GM23338 (cell line): ENCODE measurements around the gene UBTD1. TPM values are rescaled to one million over a fixed set of nuclear protein-coding genes. Genes with fewer than 3 reads are reported as not detected.

Source experiments
- CTCF ChIP-seq, 2 experiments: fragments of 200-600 bp in 1 of 2; sonication (generic) in 1 of 2; conservative IDR thresholded peaks; 2 replicates each; pipeline versions ENCODE4 v1.5.1 to v1.6.1; 2016 to 2017; ENCODE audit warnings: antibody characterized with exemption in 2 of 2, low read depth in 2 of 2, mild to moderate bottlenecking in 2 of 2, moderate library complexity in 1 of 2
- EZH2 ChIP-seq: fragments of 200-600 bp; sonication (generic); IDR thresholded peaks from one replicate; pipeline ENCODE4 v1.8.0; 2017; ENCODE audit warnings: antibody characterized with exemption, mild to moderate bottlenecking, low read depth; ENCODE audit not compliant: unreplicated experiment
- NANOG ChIP-seq: IDR thresholded peaks from 2 replicates; pipeline ENCODE4 v1.6.1; 2016; ENCODE audit warnings: antibody characterized with exemption, borderline replicate concordance
- POLR2AphosphoS5 ChIP-seq: IDR thresholded peaks from 2 replicates; pipeline ENCODE4 v1.6.1; 2016; ENCODE audit warnings: antibody characterized with exemption, low read depth
- ZNF114 ChIP-seq: fragments of 250-450 bp; sonication (Bioruptor Pico); IDR thresholded peaks from 2 replicates; pipeline ENCODE4 v1.5.0; 2020; ENCODE audit warnings: mild to moderate bottlenecking, moderate library complexity
- ZNF331 ChIP-seq: fragments of 250-450 bp; sonication (Bioruptor Pico); IDR thresholded peaks from 2 replicates; pipeline ENCODE4 v1.5.0; 2020; ENCODE audit warnings: low read depth, mild to moderate bottlenecking, moderate library complexity
- ZNF462 ChIP-seq: fragments of 250-450 bp; sonication (Bioruptor Pico); IDR thresholded peaks from 2 replicates; pipeline ENCODE4 v1.5.0; 2020; ENCODE audit warnings: mild to moderate bottlenecking, moderate library complexity
- polyA plus RNA-seq: library from polyadenylated mRNA; unstranded; fragments of >200 nt; fragmentation: Nextera tagmentation; extraction: Ambion mirVana; gene quantifications from 2 replicates; pipeline ENCODE4 v1.2.1, GENCODE V29; 2016
- total RNA-seq: library from RNA; depleted of rRNA; stranded (reverse); fragments of >200 nt; shearing (Covaris generic); gene quantifications from 2 replicates; pipeline ENCODE4 v1.2.3, GENCODE V29; 2014

UBTD1 gene
- total and polyA plus RNA-seq, 2 experiments from 2014 or later, result 17.3 to 29.0 TPM

- TF ChIP-seq ZNF462 (CRISPR knock-in tag), result no peak
- TF ChIP-seq NANOG, result no peak
- no peak for TF ChIP-seq POLR2AphosphoS5
- TF ChIP-seq EZH2, result no peak
- no peak for TF ChIP-seq ZNF114
- no peak for TF ChIP-seq ZNF331 (CRISPR knock-in tag)
- no peak for TF ChIP-seq CTCF (conservative IDR thresholded peaks at IDR 0.05; ENCODE audit: low read depth in 2 of 2)
Observed at GRCh38 chr10:97531401-97531986, 32.8 kb downstream of the UBTD1 start (continued).
